Fibroblast of lung (primary cell): ENCODE data around the gene SLC16A10. TPM values are rescaled to one million over a fixed set of nuclear protein-coding genes. Genes with fewer than 3 reads are reported as not detected.
A peak's percentile ranks its signal among the peaks of the same experiment; 100 is the strongest.

Experiments used
- DNase-seq, 2 donors: peaks; one replicate each; pipeline versions ENCODE4 v3.0.0 to v3.0.0-alpha.2; 2010; ENCODE audit warnings: low read depth in 2 of 2
- H2AFZ ChIP-seq: 2 replicates; pipeline ENCODE4 v1.5.1; 2012; ENCODE audit warnings: low read length, control low read depth, inconsistent platforms
- H3K27ac ChIP-seq: 2 replicates; pipeline ENCODE4 v1.5.1; 2011; ENCODE audit warnings: low read length, control low read depth; ENCODE audit not compliant: insufficient read depth
- H3K27me3 ChIP-seq: 2 replicates; pipeline ENCODE4 v1.5.1; 2011; ENCODE audit warnings: mild to moderate bottlenecking, low read length; ENCODE audit not compliant: control insufficient read depth, insufficient read depth
- H3K36me3 ChIP-seq: 2 replicates; pipeline ENCODE4 v1.5.1; 2011; ENCODE audit warnings: low read length; ENCODE audit not compliant: control insufficient read depth, insufficient read depth
- H3K4me1 ChIP-seq: 2 replicates; pipeline ENCODE4 v1.5.1; 2011; ENCODE audit warnings: low read length; ENCODE audit not compliant: control insufficient read depth, insufficient read depth; ENCODE audit errors: extremely low read depth
- H3K4me2 ChIP-seq: 2 replicates; pipeline ENCODE4 v1.5.1; 2011; ENCODE audit warnings: low read length, control low read depth; ENCODE audit not compliant: insufficient read depth; ENCODE audit errors: extremely low read depth
- H3K4me3 ChIP-seq, 4 experiments: fragments of 200-600 bp in 1 of 4; sonication (generic) in 1 of 4; replicated peaks in 1 of 4; 2 replicates each; pipeline ENCODE4 v1.5.1; 2011 to 2016; ENCODE audit warnings: low read length in 4 of 4, low read depth in 3 of 4, mild to moderate bottlenecking in 3 of 4, control low read depth in 2 of 4, inconsistent platforms in 1 of 4, mixed read lengths in 1 of 4; ENCODE audit not compliant: insufficient read depth in 1 of 4; ENCODE audit errors: control extremely low read depth in 1 of 4
- H3K79me2 ChIP-seq: 2 replicates; pipeline ENCODE4 v1.5.1; 2012; ENCODE audit warnings: mild to moderate bottlenecking, low read length, inconsistent platforms; ENCODE audit not compliant: control insufficient read depth, insufficient read depth
- H3K9ac ChIP-seq: 2 replicates; pipeline ENCODE4 v1.5.1; 2011; ENCODE audit warnings: mild to moderate bottlenecking, low read length, control low read depth; ENCODE audit not compliant: insufficient read depth
- H3K9me3 ChIP-seq: 2 replicates; pipeline ENCODE4 v1.5.1; 2012; ENCODE audit warnings: low read depth, low read length; ENCODE audit not compliant: control insufficient read depth, insufficient read depth
- H4K20me1 ChIP-seq: 2 replicates; pipeline ENCODE4 v1.5.1; 2011; ENCODE audit warnings: low read length; ENCODE audit not compliant: control insufficient read depth, insufficient read depth; ENCODE audit errors: extremely low read depth
- CTCF ChIP-seq, 2 donors: IDR thresholded peaks in 1 of 2; conservative IDR thresholded peaks in 1 of 2; 1 replicate in 1 of 2; 2 replicates in 1 of 2; pipeline ENCODE4 v1.5.1; 2011 to 2012; ENCODE audit warnings: low read length in 2 of 2, control low read depth in 1 of 2, inconsistent platforms in 1 of 2, low read depth in 1 of 2, mild to moderate bottlenecking in 1 of 2
- EZH2 ChIP-seq: IDR thresholded peaks from 2 replicates; pipeline ENCODE4 v1.5.1; 2012; ENCODE audit warnings: low read length, control low read depth, mild to moderate bottlenecking; ENCODE audit errors: missing control alignments
- polyA plus RNA-seq, 2 donors: library from polyadenylated mRNA; depleted of rRNA in 1 of 2; stranded (reverse) in 1 of 2; unstranded in 1 of 2; fragments of >200 nt; gene quantifications; 2 replicates each; pipeline ENCODE4 v1.2.1, GENCODE V29; 2011 to 2012; ENCODE audit warnings: missing spikeins in 1 of 2
- total RNA-seq: library from RNA; depleted of rRNA; stranded (reverse); fragments of >200 nt; gene quantifications from 2 replicates; pipeline ENCODE4 v1.2.1, GENCODE V29; 2014

SLC16A10 gene
- total and polyA plus RNA-seq, 2 donors (not counting 1 experiment from before 2014, with no cell fraction given) = not detected

GRCh38 chr6:111098597-111098996 is 11.3 kb downstream of the SLC16A10 start:
- TF ChIP-seq CTCF (conservative IDR thresholded peaks at IDR 0.05 in 1 of 2, IDR thresholded peaks at IDR 0.05 in 1 of 2; ENCODE audit: low read depth in 1 of 2, low read length in 2 of 2) = no peak
- TF ChIP-seq EZH2 = no peak
- H2AFZ ChIP-seq = no peak overlapping the region

GRCh38 chr6:111101987-111102386 is 14.7 kb downstream of the SLC16A10 start:
- DNase-seq = no peak
- Histone ChIP-seq H3K27ac (no peak overlapping the region), H3K9ac (no peak overlapping the region), H3K4me1 (no peaks in the 10 kb centered on the region), H3K4me3 (no peak overlapping the region), H3K79me2 (no peaks in the 10 kb centered on the region), H3K9me3 (no peaks in the 10 kb centered on the region), H3K4me2 (no peak overlapping the region), H4K20me1 (no peaks in the 10 kb centered on the region), H2AFZ (no peak overlapping the region), H3K36me3 (no peaks in the 10 kb centered on the region), H3K27me3 (peaks cover 3% of the 10 kb centered on the region)
- TF ChIP-seq CTCF (conservative IDR thresholded peaks at IDR 0.05 in 1 of 2, IDR thresholded peaks at IDR 0.05 in 1 of 2; ENCODE audit: low read depth in 1 of 2, low read length in 2 of 2) (no peak), EZH2 (no peak)

More at GRCh38 chr6:111098597-111098996, 11.3 kb downstream of the SLC16A10 start:
- Histone ChIP-seq H3K27ac (no peak overlapping the region), H3K4me3 (no peak overlapping the region), H3K4me2 (no peak overlapping the region), H3K27me3 (peaks cover 4% of the 10 kb centered on the region), H3K79me2 (no peaks in the 10 kb centered on the region), H3K9ac (no peak overlapping the region), H4K20me1 (no peaks in the 10 kb centered on the region), H3K4me1 (no peaks in the 10 kb centered on the region), H3K36me3 (no peaks in the 10 kb centered on the region), H3K9me3 (no peaks in the 10 kb centered on the region)
- DNase-seq = no peak

- Histone ChIP-seq H3K27me3 (peaks cover 3% of the 10 kb centered on the region), H3K9ac (no peak overlapping the region)
- peak; percentile 27 to 45 for DNase-seq
Measured at GRCh38 chr6:111105578-111105977, 18.3 kb downstream of the SLC16A10 start.

More at GRCh38 chr6:111105578-111105977, 18.3 kb downstream of the SLC16A10 start:
- H3K27ac ChIP-seq = no peak overlapping the region
- H3K4me1 ChIP-seq = no peaks in the 10 kb centered on the region
- no peak overlapping the region for H3K4me2 ChIP-seq
- H3K4me3 ChIP-seq = no peak overlapping the region
- no peak overlapping the region for H2AFZ ChIP-seq
- H3K79me2 ChIP-seq = no peaks in the 10 kb centered on the region
- no peaks in the 10 kb centered on the region for H4K20me1 ChIP-seq
- no peaks in the 10 kb centered on the region for H3K9me3 ChIP-seq
- TF ChIP-seq CTCF (conservative IDR thresholded peaks at IDR 0.05 in 1 of 2, IDR thresholded peaks at IDR 0.05 in 1 of 2; ENCODE audit: low read depth in 1 of 2, low read length in 2 of 2) (no peak), EZH2 (no peak)
- H3K36me3 ChIP-seq = no peaks in the 10 kb centered on the region
